ENCODE data around the gene MEDAG. TPM values are rescaled to one million over a fixed set of nuclear protein-coding genes. Genes with fewer than 3 reads are reported as not detected.

MEDAG gene
- total RNA-seq, 2 experiments from 2014 or later = 0.19 TPM; not detected in 1

DNA sequence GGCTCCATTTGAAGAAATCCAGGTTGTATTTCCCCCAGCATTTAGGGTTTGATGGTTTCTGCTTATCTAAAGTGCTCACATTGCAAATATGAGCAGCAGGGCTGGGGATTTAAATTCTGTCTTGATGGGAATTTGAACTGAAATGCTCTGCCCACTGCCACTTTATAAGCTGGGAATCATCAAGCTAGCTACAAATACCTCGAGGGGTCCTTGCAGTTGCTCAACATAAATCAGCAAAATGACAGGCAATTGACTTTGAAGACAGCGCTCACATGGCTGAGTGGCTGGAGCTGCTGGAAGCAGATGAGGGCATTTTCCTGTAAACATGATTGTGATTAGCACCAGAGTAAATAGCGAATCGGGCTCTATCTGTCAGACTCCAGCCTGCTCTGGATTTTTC lies 39.4 kb upstream of the MEDAG start:
- Histone ChIP-seq H2AFZ (ENCODE audit: low read length) (no peak overlapping the region), H3K27ac (ENCODE audit: low read depth, low read length, poor library complexity, severe bottlenecking) (no peak overlapping the region), H3K4me3 (ENCODE audit: low read depth, low read length, poor library complexity, severe bottlenecking) (no peak overlapping the region), H3K9me2 (ENCODE audit: insufficient read depth, low read length) (no peaks in the 10 kb centered on the region), H3K79me2 (ENCODE audit: insufficient read depth, low read depth, low read length) (no peaks in the 10 kb centered on the region), H3K4me1 (ENCODE audit: insufficient read depth, low read length, poor library complexity, severe bottlenecking) (no peaks in the 10 kb centered on the region), H4K20me1 (ENCODE audit: insufficient read depth, low read length) (no peaks in the 10 kb centered on the region), H3K9me3 (ENCODE audit: low read length) (no peaks in the 10 kb centered on the region), H3K4me2 (ENCODE audit: low read length) (no peak overlapping the region), H3K36me3 (ENCODE audit: insufficient read depth, low read length) (no peaks in the 10 kb centered on the region)
- no TSS peak for BruUV-seq (replicated peaks)
- intact Hi-C loops (cut with micrococcal nuclease; ENCODE audit: unreplicated experiment) = loop anchor here (5.0 to 10.0 kb wide), 3 partner anchors 64 to 269 kb away; no protein-coding TSS in a partner anchor
- CTCF ChIA-PET (ENCODE audit: unreplicated experiment) = interaction anchor here (1.2 kb wide), 1 partner anchor 11 kb away, joined by 3 read pairs; no protein-coding TSS in a partner anchor
- POLR2A ChIA-PET = no interaction called here
- no peak for DNase-seq (ENCODE audit: low spot score)
- TF ChIP-seq EZH2phosphoT487 (IDR thresholded peaks at IDR 0.05; ENCODE audit: borderline replicate concordance, low read depth, low read length) = no peak
- TF ChIP-seq, protein P1, sequence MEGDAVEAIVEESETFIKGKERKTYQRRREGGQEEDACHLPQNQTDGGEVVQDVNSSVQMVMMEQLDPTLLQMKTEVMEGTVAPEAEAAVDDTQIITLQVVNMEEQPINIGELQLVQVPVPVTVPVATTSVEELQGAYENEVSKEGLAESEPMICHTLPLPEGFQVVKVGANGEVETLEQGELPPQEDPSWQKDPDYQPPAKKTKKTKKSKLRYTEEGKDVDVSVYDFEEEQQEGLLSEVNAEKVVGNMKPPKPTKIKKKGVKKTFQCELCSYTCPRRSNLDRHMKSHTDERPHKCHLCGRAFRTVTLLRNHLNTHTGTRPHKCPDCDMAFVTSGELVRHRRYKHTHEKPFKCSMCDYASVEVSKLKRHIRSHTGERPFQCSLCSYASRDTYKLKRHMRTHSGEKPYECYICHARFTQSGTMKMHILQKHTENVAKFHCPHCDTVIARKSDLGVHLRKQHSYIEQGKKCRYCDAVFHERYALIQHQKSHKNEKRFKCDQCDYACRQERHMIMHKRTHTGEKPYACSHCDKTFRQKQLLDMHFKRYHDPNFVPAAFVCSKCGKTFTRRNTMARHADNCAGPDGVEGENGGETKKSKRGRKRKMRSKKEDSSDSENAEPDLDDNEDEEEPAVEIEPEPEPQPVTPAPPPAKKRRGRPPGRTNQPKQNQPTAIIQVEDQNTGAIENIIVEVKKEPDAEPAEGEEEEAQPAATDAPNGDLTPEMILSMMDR (conservative IDR thresholded peaks at IDR 0.05; ENCODE audit: low read length) = no peak

DNA sequence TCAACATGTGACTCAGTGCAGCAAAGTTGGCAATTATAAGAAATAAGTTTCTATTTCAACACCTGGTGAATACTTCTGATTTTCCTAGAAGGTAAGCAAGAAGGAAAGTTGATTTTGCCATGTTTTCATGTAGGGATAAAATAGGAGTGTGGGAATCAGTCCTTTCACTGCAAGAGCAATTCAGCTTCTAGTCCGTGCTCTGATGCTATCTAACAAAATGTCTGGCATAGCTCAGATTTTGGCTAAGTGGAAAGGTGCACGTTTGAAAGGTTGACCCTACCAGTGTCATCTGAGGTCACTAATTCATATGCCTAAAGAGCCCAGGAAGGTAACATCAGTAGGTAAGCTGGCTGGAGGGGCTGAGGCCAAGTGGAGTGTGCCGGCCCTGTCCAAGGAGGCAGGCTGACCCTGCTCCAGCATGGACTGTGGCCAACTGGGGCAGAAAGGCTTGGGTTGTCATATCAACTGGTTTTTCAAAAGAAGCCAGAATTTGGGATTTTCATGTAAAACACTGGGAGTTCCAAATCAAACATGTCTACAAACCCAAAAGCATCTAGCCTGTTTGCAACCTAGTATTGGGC lies 38.9 kb upstream of the MEDAG start:
- H3K27ac ChIP-seq (ENCODE audit: low read depth, low read length, poor library complexity, severe bottlenecking) = no peak overlapping the region
- BruUV-seq (replicated peaks) = no TSS peak
- H3K36me3 ChIP-seq (ENCODE audit: insufficient read depth, low read length) = no peaks in the 10 kb centered on the region
- POLR2A ChIA-PET = no interaction called here
- H3K79me2 ChIP-seq (ENCODE audit: insufficient read depth, low read depth, low read length) = no peaks in the 10 kb centered on the region
- intact Hi-C loops (cut with micrococcal nuclease; ENCODE audit: unreplicated experiment) = loop anchor here (5.0 to 10.0 kb wide), 3 partner anchors 65 to 270 kb away; no protein-coding TSS in a partner anchor
- no peaks in the 10 kb centered on the region for H3K9me3 ChIP-seq (ENCODE audit: low read length)
- no peak overlapping the region for H3K4me2 ChIP-seq (ENCODE audit: low read length)
- CTCF ChIA-PET (ENCODE audit: unreplicated experiment) = interaction anchor here (1.2 kb wide), 1 partner anchor 11 kb away, joined by 3 read pairs; no protein-coding TSS in a partner anchor
- H3K9me2 ChIP-seq (ENCODE audit: insufficient read depth, low read length) = no peaks in the 10 kb centered on the region
- TF ChIP-seq EZH2phosphoT487 (IDR thresholded peaks at IDR 0.05; ENCODE audit: borderline replicate concordance, low read depth, low read length) = no peak
- TF ChIP-seq, protein P1 (conservative IDR thresholded peaks at IDR 0.05; ENCODE audit: low read length) = no peak
- no peak overlapping the region for H2AFZ ChIP-seq (ENCODE audit: low read length)
- H4K20me1 ChIP-seq (ENCODE audit: insufficient read depth, low read length) = no peaks in the 10 kb centered on the region
- no peaks in the 10 kb centered on the region for H3K4me1 ChIP-seq (ENCODE audit: insufficient read depth, low read length, poor library complexity, severe bottlenecking)
- no peak for DNase-seq (ENCODE audit: low spot score)
- no peak overlapping the region for H3K4me3 ChIP-seq (ENCODE audit: low read depth, low read length, poor library complexity, severe bottlenecking)

DNA sequence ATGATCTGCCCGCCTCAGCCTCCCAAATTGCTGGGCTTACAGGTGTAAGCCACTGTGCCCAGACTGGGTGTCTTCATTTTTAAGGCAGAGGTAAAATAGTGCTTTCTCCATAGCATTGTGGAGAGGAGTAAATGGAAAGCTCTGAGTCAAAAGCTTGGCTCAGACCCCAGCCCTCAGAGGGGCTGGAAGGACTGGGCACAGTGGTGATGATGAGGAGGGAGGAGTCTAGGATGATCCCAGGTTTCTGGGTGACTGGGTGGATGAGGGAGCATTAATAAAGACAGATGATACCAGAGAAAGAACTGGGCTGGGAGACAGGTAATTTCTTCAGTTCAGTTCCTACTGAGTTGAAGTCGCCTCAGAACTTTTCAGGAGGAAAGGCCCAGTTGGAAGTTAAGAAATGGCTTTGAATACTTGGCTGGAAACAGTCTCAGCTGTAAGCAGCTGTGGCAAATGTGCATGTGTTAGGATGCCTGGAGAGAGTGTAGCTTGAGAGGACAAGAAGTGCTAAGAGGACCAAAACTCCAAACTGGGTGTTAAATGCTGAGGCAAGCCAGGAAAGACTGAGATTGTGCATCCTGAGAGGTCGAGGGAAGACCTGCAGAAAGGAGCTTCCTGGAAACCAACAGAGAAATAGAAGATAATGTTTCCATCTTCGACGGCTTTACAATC lies 37.1 kb upstream of the MEDAG start:
- Histone ChIP-seq H3K27ac (ENCODE audit: low read depth, low read length, poor library complexity, severe bottlenecking) (no peak overlapping the region), H4K20me1 (ENCODE audit: insufficient read depth, low read length) (no peaks in the 10 kb centered on the region), H3K9me3 (ENCODE audit: low read length) (no peaks in the 10 kb centered on the region), H3K4me2 (ENCODE audit: low read length) (no peak overlapping the region), H3K4me3 (ENCODE audit: low read depth, low read length, poor library complexity, severe bottlenecking) (no peak overlapping the region), H3K79me2 (ENCODE audit: insufficient read depth, low read depth, low read length) (no peaks in the 10 kb centered on the region), H2AFZ (ENCODE audit: low read length) (no peak overlapping the region), H3K4me1 (ENCODE audit: insufficient read depth, low read length, poor library complexity, severe bottlenecking) (no peaks in the 10 kb centered on the region), H3K9me2 (ENCODE audit: insufficient read depth, low read length) (no peaks in the 10 kb centered on the region), H3K36me3 (ENCODE audit: insufficient read depth, low read length) (no peaks in the 10 kb centered on the region)
- TF ChIP-seq EZH2phosphoT487 (IDR thresholded peaks at IDR 0.05; ENCODE audit: borderline replicate concordance, low read depth, low read length) = no peak
- TF ChIP-seq, protein P1 (conservative IDR thresholded peaks at IDR 0.05; ENCODE audit: low read length) = no peak
- ChIA-PET CTCF (ENCODE audit: unreplicated experiment) (no interaction called here), POLR2A (interaction anchor here (1.1 kb wide), 1 partner anchor 15 kb away, joined by 3 read pairs; no protein-coding TSS in a partner anchor)
- intact Hi-C loops (cut with micrococcal nuclease; ENCODE audit: unreplicated experiment) = loop anchor here (5.0 to 10.0 kb wide), 3 partner anchors 67 to 272 kb away; no protein-coding TSS in a partner anchor
- no peak for DNase-seq (ENCODE audit: low spot score)
- no TSS peak for BruUV-seq (replicated peaks)
